Neural progenitor cell (in vitro differentiated cells): ENCODE data around the gene ASB2.

Experiments used
- CTCF ChIP-seq: fragments of 200-600 bp; sonication (generic); IDR thresholded peaks from 2 replicates; pipeline ENCODE4 v1.5.1; 2017; ENCODE audit warnings: antibody characterized with exemption, mild to moderate bottlenecking
- EZH2 ChIP-seq: fragments of 200-600 bp; sonication (generic); IDR thresholded peaks from 2 replicates; pipeline ENCODE4 v1.6.1; 2017; ENCODE audit warnings: antibody characterized with exemption, mild to moderate bottlenecking, moderate library complexity

- TF ChIP-seq CTCF (no peak), EZH2 (no peak)
These were observed 5.3 kb downstream of the ASB2 start for GRCh38 chr14:93970965-93971634.
